ENCODE data around the gene AIFM2. TPM values are rescaled to one million over a fixed set of nuclear protein-coding genes. Genes with fewer than 3 reads are reported as not detected.

AIFM2 gene
- total RNA-seq, 1 experiment from 2014 or later = 31.1 TPM

- Mint-ChIP-seq H3K27me3 (ENCODE audit: insufficient read depth, unreplicated experiment) (no peaks in the 10 kb centered on the region), H3K36me3 (ENCODE audit: insufficient read depth, unreplicated experiment) (no peaks in the 10 kb centered on the region), H3K9me3 (ENCODE audit: unreplicated experiment) (no peaks in the 10 kb centered on the region), H3K4me1 (ENCODE audit: low read depth, unreplicated experiment) (no peaks in the 10 kb centered on the region), H3K27ac (ENCODE audit: unreplicated experiment) (no peak overlapping the region), H3K4me3 (ENCODE audit: unreplicated experiment) (no peak overlapping the region)
- no TSS peak for BruUV-seq (replicated peaks)
- ChIA-PET POLR2A (interaction anchor here (1.3 kb wide), 1 partner anchor 25 kb away, joined by 4 read pairs; the partner anchor contains the start of gene TYSND1), CTCF (interaction anchor here (1.4 kb wide), 1 partner anchor 9 kb away, joined by 3 read pairs; no protein-coding TSS in a partner anchor)
- H3K4me1 ChIP-seq = no peaks in the 10 kb centered on the region
- H3K27me3 ChIP-seq (replicated peaks; ENCODE audit: control insufficient read depth, insufficient read depth, low read length) = no peaks in the 10 kb centered on the region
- H3K36me3 ChIP-seq (ENCODE audit: control insufficient read depth, insufficient read depth, low read length) = peaks cover 7% of the 10 kb centered on the region; the same call in 1 of the 2 replicates
- no peaks in the 10 kb centered on the region for H3K9me3 ChIP-seq
- no peak for DNase-seq
- TF ChIP-seq CTCF (IDR thresholded peaks at IDR 0.05; ENCODE audit: insufficient read depth in 1 of 2, low read depth in 1 of 2, low read length in 1 of 2, severe bottlenecking in 1 of 2, unreplicated experiment in 1 of 2) = no peak
- no peak overlapping the region for H3K4me3 ChIP-seq (ENCODE audit: low read depth, low read length)
- intact Hi-C loops (cut with micrococcal nuclease; ENCODE audit: unreplicated experiment) = no loop called here
These were observed 11.2 kb downstream of the AIFM2 start for GRCh38 chr10:70121281-70121949.

DNA sequence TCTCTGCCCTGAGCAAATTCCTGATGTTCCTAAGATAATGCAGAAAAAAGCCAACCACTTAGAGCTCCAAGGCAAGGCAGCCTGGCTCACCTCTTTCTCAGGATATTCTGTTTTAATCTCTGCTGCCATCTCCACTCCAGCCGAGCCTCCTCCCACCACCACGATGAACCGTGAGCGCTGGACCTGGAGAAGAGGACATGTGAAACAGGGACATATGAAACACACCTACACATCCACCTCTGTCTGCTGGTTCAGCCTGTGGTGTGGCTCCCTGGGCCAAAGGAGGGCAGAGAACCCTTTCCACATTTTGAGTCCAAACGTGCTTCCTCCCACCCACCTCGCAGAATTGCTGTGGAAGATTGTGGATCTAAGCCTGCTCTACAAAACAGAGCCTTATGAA, 12.2 kb downstream of the AIFM2 start:
- H3K27me3 Mint-ChIP-seq (ENCODE audit: insufficient read depth, unreplicated experiment) = no peaks in the 10 kb centered on the region
- POLR2A ChIA-PET = no interaction called here
- H3K4me1 Mint-ChIP-seq (ENCODE audit: low read depth, unreplicated experiment) = no peaks in the 10 kb centered on the region
- CTCF ChIA-PET = interaction anchor here (1.4 kb wide), 1 partner anchor 10 kb away, joined by 3 read pairs; no protein-coding TSS in a partner anchor
- intact Hi-C loops (cut with micrococcal nuclease; ENCODE audit: unreplicated experiment) = no loop called here
- no peak overlapping the region for H3K27ac Mint-ChIP-seq (ENCODE audit: unreplicated experiment)
- H3K4me1 ChIP-seq = no peaks in the 10 kb centered on the region
- TF ChIP-seq CTCF (IDR thresholded peaks at IDR 0.05; ENCODE audit: insufficient read depth in 1 of 2, low read depth in 1 of 2, low read length in 1 of 2, severe bottlenecking in 1 of 2, unreplicated experiment in 1 of 2) = no peak
- H3K9me3 ChIP-seq = no peaks in the 10 kb centered on the region
- H3K36me3 Mint-ChIP-seq (ENCODE audit: insufficient read depth, unreplicated experiment) = no peaks in the 10 kb centered on the region
- H3K4me3 Mint-ChIP-seq (ENCODE audit: unreplicated experiment) = no peak overlapping the region
- H3K27me3 ChIP-seq (replicated peaks; ENCODE audit: control insufficient read depth, insufficient read depth, low read length) = no peaks in the 10 kb centered on the region
- no TSS peak for BruUV-seq (replicated peaks)
- no peak overlapping the region for H3K4me3 ChIP-seq (ENCODE audit: low read depth, low read length)
- H3K9me3 Mint-ChIP-seq (ENCODE audit: unreplicated experiment) = no peaks in the 10 kb centered on the region
- DNase-seq = no peak
- peaks cover 7% of the 10 kb centered on the region; the same call in 1 of the 2 replicates for H3K36me3 ChIP-seq (ENCODE audit: control insufficient read depth, insufficient read depth, low read length)

GRCh38 chr10:70119623-70120022, 13.0 kb downstream of the AIFM2 start:
- DNase-seq = no peak
- H3K36me3 ChIP-seq (ENCODE audit: control insufficient read depth, insufficient read depth, low read length) = peaks cover 7% of the 10 kb centered on the region; the same call in 1 of the 2 replicates
- peaks cover 7% of the 10 kb centered on the region for H3K36me3 Mint-ChIP-seq (ENCODE audit: insufficient read depth, unreplicated experiment)
- H3K4me3 ChIP-seq (ENCODE audit: low read depth, low read length) = no peak overlapping the region
- no TSS peak for BruUV-seq (replicated peaks)
- intact Hi-C loops (cut with micrococcal nuclease; ENCODE audit: unreplicated experiment) = no loop called here
- H3K4me3 Mint-ChIP-seq (ENCODE audit: unreplicated experiment) = no peak overlapping the region
- ChIA-PET CTCF (no interaction called here), POLR2A (no interaction called here)
- H3K4me1 ChIP-seq = no peaks in the 10 kb centered on the region
- H3K9me3 Mint-ChIP-seq (ENCODE audit: unreplicated experiment) = no peaks in the 10 kb centered on the region
- no peak for TF ChIP-seq CTCF (IDR thresholded peaks at IDR 0.05; ENCODE audit: insufficient read depth in 1 of 2, low read depth in 1 of 2, low read length in 1 of 2, severe bottlenecking in 1 of 2, unreplicated experiment in 1 of 2)
- H3K9me3 ChIP-seq = no peaks in the 10 kb centered on the region
- H3K27me3 ChIP-seq (replicated peaks; ENCODE audit: control insufficient read depth, insufficient read depth, low read length) = no peaks in the 10 kb centered on the region
- H3K27ac Mint-ChIP-seq (ENCODE audit: unreplicated experiment) = no peak overlapping the region
- H3K27me3 Mint-ChIP-seq (ENCODE audit: insufficient read depth, unreplicated experiment) = no peaks in the 10 kb centered on the region
- H3K4me1 Mint-ChIP-seq (ENCODE audit: low read depth, unreplicated experiment) = no peaks in the 10 kb centered on the region

Measured in Caco-2 (cell line).